Measurements from ENCODE around the gene GGTLC2.
"Not testable (repeated sequence)": the region's sequence is repeated elsewhere in the genome, so short reads cannot be mapped to it uniquely, and the experiment has no call there.

DNA sequence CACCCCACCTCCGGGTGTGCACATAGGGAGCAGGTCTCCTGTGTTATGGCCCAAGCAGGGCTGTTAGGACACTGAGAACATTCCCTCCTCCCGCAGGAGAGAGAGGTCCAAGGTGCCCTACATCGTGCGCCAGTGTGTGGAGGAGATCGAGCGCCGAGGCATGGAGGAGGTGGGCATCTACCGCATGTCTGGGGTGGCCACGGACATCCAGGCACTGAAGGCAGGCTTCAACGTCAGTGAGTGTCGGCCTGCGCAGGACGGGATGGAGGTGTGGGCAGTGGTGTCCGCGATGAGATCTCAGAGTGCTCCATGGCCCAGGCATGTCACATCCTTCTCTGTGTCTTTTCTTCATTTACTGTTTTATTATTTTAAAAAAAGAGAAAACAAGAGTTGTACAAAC, 12.2 kb upstream of the GGTLC2 start:
- TF ChIP-seq, protein P1, sequence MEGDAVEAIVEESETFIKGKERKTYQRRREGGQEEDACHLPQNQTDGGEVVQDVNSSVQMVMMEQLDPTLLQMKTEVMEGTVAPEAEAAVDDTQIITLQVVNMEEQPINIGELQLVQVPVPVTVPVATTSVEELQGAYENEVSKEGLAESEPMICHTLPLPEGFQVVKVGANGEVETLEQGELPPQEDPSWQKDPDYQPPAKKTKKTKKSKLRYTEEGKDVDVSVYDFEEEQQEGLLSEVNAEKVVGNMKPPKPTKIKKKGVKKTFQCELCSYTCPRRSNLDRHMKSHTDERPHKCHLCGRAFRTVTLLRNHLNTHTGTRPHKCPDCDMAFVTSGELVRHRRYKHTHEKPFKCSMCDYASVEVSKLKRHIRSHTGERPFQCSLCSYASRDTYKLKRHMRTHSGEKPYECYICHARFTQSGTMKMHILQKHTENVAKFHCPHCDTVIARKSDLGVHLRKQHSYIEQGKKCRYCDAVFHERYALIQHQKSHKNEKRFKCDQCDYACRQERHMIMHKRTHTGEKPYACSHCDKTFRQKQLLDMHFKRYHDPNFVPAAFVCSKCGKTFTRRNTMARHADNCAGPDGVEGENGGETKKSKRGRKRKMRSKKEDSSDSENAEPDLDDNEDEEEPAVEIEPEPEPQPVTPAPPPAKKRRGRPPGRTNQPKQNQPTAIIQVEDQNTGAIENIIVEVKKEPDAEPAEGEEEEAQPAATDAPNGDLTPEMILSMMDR (IDR thresholded peaks at IDR 0.05): not testable (repeated sequence)
- not testable (repeated sequence) for TF ChIP-seq POLR2A (IDR thresholded peaks at IDR 0.05)

All from heart left ventricle (tissue), 13 donors.